Kidney (tissue), 14 donors: Measurements from ENCODE around the gene FASN. TPM values are rescaled to one million over a fixed set of nuclear protein-coding genes. Genes with fewer than 3 reads are reported as not detected.

Experiments used
- DNase-seq, 5 donors: peaks; one replicate each; pipeline ENCODE4 v3.0.0-alpha.2; 2013 to 2020
- FAIRE-seq: peaks from 2 replicates; lab custom pipeline; 2012; peaks lifted over from hg19 to GRCh38; lab: Jason Lieb, UNC
- H3K27ac ChIP-seq, 2 donors: one replicate each; pipeline ENCODE4 v1.7.0; 2013; ENCODE audit warnings: low read depth in 2 of 2, low read length in 2 of 2, inconsistent platforms in 1 of 2
- H3K27me3 ChIP-seq: one replicate; pipeline ENCODE4 v1.7.1; 2013; ENCODE audit warnings: low read length, inconsistent platforms; ENCODE audit not compliant: control insufficient read depth, insufficient read depth
- H3K36me3 ChIP-seq, 3 donors: one replicate each; pipeline versions ENCODE4 v1.7.0 to v1.7.1; 2013; ENCODE audit warnings: low read length in 3 of 3, control low read depth in 1 of 3, inconsistent platforms in 1 of 3; ENCODE audit not compliant: insufficient read depth in 3 of 3, control insufficient read depth in 2 of 3
- H3K4me1 ChIP-seq, 3 donors: one replicate each; pipeline versions ENCODE4 v1.7.0 to v1.7.1; 2013; ENCODE audit warnings: low read length in 3 of 3, inconsistent platforms in 1 of 3, low read depth in 1 of 3; ENCODE audit not compliant: control insufficient read depth in 2 of 3, insufficient read depth in 2 of 3
- H3K4me3 ChIP-seq, 3 donors: one replicate each; pipeline versions ENCODE4 v1.7.0 to v1.8.1; 2013; ENCODE audit warnings: low read length in 3 of 3, control low read depth in 1 of 3, inconsistent platforms in 1 of 3
- H3K9ac ChIP-seq, 3 donors: one replicate each; pipeline versions ENCODE4 v1.7.0 to v1.7.1; 2013; ENCODE audit warnings: low read length in 3 of 3, control low read depth in 1 of 3, inconsistent platforms in 1 of 3
- H3K9me3 ChIP-seq, 3 donors: one replicate each; pipeline versions ENCODE4 v1.7.0 to v1.7.1; 2013; ENCODE audit warnings: low read length in 3 of 3, control low read depth in 1 of 3, inconsistent platforms in 1 of 3; ENCODE audit not compliant: control insufficient read depth in 2 of 3, insufficient read depth in 1 of 3
- intact Hi-C: fragments of 100-400 bp; cut with DNase I; formaldehyde crosslinking; loops from one replicate; pipeline ENCODE4 v1.11.1; 2022
- polyA plus RNA-seq: library from polyadenylated mRNA; stranded (reverse); fragments of 350-450 nt; fragmentation: Illumina TruSeq; extraction: RNeasy Lipid Tissue Mini Kit (QIAGEN cat#74804); gene quantifications from one replicate; pipeline ENCODE4 v1.2.3, GENCODE V29; 2014; ENCODE audit warnings: low read depth, low replicate concordance; ENCODE audit not compliant: insufficient read depth
- total RNA-seq: library from RNA; stranded (reverse); fragmentation: NEBNext Ultra II Directional; extraction: Animal tissue kit (Norgen Biotek cat#: 25700); gene quantifications from one replicate; pipeline ENCODE4 v1.2.1, GENCODE V29; 2021
- TF ChIP-seq, protein P1 (sequence below): IDR thresholded peaks from 3 replicates; pipeline ENCODE4 v1.5.1; 2012; ENCODE audit warnings: mild to moderate bottlenecking, moderate library complexity, borderline replicate concordance; ENCODE audit not compliant: insufficient read depth; ENCODE audit errors: extremely low read depth
- donor health status: control.
- donor health status: control.
- donor health status: control.
- donor health status: control.
- donor health status: control.
- donor health status: DM: yes; HTN: yes; CAD: no.
- donor health status: Normal renal cell carcinoma (clear cell type).

Gene FASN
- total and polyA plus RNA-seq, 2 donors from 2014 or later: 13.6 to 43.3 TPM

DNA sequence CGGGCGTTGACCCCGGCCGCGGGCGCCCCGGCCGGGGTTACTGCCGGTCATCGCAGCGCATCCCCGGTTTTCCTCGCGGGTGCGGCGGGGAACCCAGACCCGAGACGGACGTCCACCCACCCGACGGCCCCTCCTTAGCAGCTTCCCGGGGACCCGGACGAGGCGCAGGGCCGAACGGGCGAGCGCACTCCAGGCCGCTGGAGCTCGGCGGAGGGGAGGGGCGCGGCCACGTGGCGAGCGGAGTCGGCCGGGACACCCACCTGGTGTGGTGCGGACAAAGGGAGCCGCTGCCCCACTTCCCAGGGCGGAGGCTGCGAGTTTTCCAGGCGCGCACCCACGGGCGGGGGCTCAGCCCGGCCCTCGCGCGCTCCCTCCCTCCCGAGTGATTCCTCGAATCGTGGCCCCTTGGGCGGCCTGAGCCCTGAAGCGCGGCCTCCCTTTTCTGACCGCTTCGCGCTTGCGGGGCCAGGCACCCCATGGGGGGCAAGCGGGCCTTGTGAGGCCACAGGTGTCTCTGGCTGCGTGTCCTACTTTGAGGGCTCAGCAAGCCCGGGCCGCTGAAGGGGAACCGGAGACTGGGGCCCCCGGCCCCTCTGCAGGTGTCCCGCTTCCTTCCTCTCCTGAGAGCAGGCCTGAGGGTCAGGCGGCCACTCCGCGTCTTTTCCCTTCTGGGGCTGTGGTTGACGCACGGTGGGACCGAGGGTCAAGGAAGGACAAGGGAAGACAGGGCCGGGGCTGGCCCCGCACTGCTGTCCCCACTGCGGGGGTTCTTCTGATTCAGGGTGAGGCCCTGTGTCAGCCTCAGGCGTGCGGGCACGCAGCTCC, 1.1 kb upstream of the FASN start:
- Histone ChIP-seq H3K27me3 (no peaks in the 10 kb centered on the region), H3K36me3 (peaks cover 0 to 7% (median 2%) of the 10 kb centered on the region in 3 donors), H3K9ac (peak overlapping the region in 1 of 3 donors; percentile 46), H3K9me3 (no peaks in the 10 kb centered on the region), H3K4me1 (peaks cover 0 to 35% (median 16%) of the 10 kb centered on the region in 3 donors), H3K27ac (peak overlapping the region; percentile 90 to 93), H3K4me3 (peak overlapping the region in 1 of 3 donors; percentile 51)
- peak in 2 of 5 donors; percentile 39 to 79 for DNase-seq
- intact Hi-C loops: no loop called here
- no peak for FAIRE-seq
- TF ChIP-seq, protein P1, sequence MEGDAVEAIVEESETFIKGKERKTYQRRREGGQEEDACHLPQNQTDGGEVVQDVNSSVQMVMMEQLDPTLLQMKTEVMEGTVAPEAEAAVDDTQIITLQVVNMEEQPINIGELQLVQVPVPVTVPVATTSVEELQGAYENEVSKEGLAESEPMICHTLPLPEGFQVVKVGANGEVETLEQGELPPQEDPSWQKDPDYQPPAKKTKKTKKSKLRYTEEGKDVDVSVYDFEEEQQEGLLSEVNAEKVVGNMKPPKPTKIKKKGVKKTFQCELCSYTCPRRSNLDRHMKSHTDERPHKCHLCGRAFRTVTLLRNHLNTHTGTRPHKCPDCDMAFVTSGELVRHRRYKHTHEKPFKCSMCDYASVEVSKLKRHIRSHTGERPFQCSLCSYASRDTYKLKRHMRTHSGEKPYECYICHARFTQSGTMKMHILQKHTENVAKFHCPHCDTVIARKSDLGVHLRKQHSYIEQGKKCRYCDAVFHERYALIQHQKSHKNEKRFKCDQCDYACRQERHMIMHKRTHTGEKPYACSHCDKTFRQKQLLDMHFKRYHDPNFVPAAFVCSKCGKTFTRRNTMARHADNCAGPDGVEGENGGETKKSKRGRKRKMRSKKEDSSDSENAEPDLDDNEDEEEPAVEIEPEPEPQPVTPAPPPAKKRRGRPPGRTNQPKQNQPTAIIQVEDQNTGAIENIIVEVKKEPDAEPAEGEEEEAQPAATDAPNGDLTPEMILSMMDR: no peak

DNA sequence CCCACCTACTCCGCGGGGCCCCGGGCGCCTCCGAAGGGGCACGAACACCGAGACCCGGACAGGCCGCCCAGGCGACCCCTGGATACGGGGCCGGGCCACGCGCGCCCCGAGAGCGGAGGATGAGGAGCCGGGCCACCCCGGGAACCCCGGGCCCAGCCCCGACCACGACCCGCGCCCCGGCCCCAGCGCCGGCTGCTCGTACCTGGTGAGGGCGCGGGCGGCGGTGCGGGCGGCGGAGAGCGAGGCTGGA, 192 bp downstream of the FASN start:
- H3K36me3 ChIP-seq: peaks cover 0 to 11% (median 2%) of the 10 kb centered on the region in 3 donors
- H3K9me3 ChIP-seq: no peaks in the 10 kb centered on the region
- peaks cover 0 to 31% (median 13%) of the 10 kb centered on the region in 3 donors for H3K4me1 ChIP-seq
- no peak overlapping the region for H3K9ac ChIP-seq
- H3K27me3 ChIP-seq: no peaks in the 10 kb centered on the region
- intact Hi-C loops: no loop called here
- H3K27ac ChIP-seq: peak overlapping the region; percentile 51 to 67
- DNase-seq (no peak), FAIRE-seq (no peak)
- peak overlapping the region in 1 of 3 donors; percentile 46 for H3K4me3 ChIP-seq
- TF ChIP-seq, protein P1: no peak

DNA sequence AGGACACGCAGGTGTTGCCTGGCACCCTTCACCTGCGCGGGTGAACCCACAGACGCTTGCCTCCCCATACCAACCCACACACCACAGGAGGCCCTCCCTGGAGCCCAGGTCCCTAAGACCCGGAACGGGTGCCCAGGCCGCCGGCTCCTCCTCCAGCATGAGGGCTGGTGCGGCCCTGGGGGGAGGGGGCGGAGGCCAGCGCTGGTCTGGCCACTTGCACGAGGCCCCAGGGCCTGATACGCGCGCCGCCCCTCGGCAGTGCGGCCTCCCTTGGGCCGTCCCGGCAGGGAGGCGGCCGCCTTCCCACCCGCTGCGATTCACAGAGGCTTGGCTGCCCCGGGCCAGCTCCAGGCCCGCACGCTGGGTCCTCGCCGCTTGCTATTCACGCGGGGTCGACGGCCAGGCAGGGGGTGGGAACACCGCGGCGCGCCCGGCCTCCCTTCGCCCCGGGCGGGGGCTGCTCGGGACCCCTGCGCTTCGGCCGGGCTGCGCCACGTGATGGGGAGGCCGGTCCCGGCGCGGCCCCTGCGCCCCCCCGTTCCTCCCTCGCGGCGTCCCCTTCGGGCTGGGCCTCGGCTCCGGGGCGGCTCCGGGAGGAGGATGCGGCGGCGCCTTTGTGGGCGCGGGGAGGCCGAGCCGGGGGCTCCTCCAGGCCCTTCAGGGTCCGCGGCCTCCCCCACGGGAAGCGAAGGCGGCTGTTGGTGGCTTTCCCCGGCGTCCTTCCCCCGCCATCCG, 685 bp downstream of the FASN start:
- peak overlapping the region in 1 of 3 donors; percentile 26 for H3K9ac ChIP-seq
- TF ChIP-seq, protein P1: no peak
- peak overlapping the region in 2 of 3 donors; percentile 1 to 46 for H3K4me3 ChIP-seq
- no peaks in the 10 kb centered on the region for H3K9me3 ChIP-seq
- FAIRE-seq: no peak
- peaks cover 0 to 11% (median 2%) of the 10 kb centered on the region in 3 donors for H3K36me3 ChIP-seq
- intact Hi-C loops: no loop called here
- H3K27ac ChIP-seq: peak overlapping the region; percentile 51 to 67
- DNase-seq: peak; percentile 51 to 89 (median 71)
- no peaks in the 10 kb centered on the region for H3K27me3 ChIP-seq
- peaks cover 0 to 31% (median 12%) of the 10 kb centered on the region in 3 donors for H3K4me1 ChIP-seq
